Natural killer cell (primary cell): ENCODE results near the gene VPS72. TPM values are rescaled to one million over a fixed set of nuclear protein-coding genes. Genes with fewer than 3 reads are reported as not detected.

Experiments
- ATAC-seq, 3 donors: fragments of 150-1000 bp in 2 of 3; fragments of 200-7000 bp in 1 of 3; cut with Tn5 transposase; 1 replicate in 1 of 3; 2 replicates in 2 of 3; pipeline ENCODE4 v1.10.0; 2021; ENCODE audit warnings: mild to moderate bottlenecking in 2 of 3, moderate library complexity in 2 of 3
- DNase-seq, 2 donors: peaks; one replicate each; pipeline versions ENCODE4 v3.0.0 to v3.0.0-alpha.2; 2013 to 2021; ENCODE audit warnings: mixed read lengths in 1 of 2
- H3K27ac ChIP-seq: one replicate; pipeline ENCODE4 v1.5.1; 2013; ENCODE audit warnings: mild to moderate bottlenecking, low read length
- H3K27me3 ChIP-seq: one replicate; pipeline ENCODE4 v1.6.1; 2013; ENCODE audit warnings: low read length; ENCODE audit not compliant: control insufficient read depth, insufficient read depth
- H3K36me3 ChIP-seq: one replicate; pipeline ENCODE4 v1.6.1; 2013; ENCODE audit warnings: low read length; ENCODE audit not compliant: control insufficient read depth, insufficient read depth
- H3K4me1 ChIP-seq: one replicate; pipeline ENCODE4 v1.6.1; 2013; ENCODE audit warnings: low read length; ENCODE audit not compliant: control insufficient read depth, insufficient read depth
- H3K4me3 ChIP-seq: one replicate; pipeline ENCODE4 v1.5.1; 2013; ENCODE audit warnings: low read length
- H3K9me3 ChIP-seq: one replicate; pipeline ENCODE4 v1.6.1; 2013; ENCODE audit warnings: low read length; ENCODE audit not compliant: control insufficient read depth, insufficient read depth
- H3K27ac Mint-ChIP-seq, 2 donors: one replicate each; pipeline ENCODE4 v1.8.0; 2022; ENCODE audit warnings: mild to moderate bottlenecking in 2 of 2, mixed read lengths in 2 of 2, moderate library complexity in 1 of 2
- H3K27me3 Mint-ChIP-seq, 2 donors: one replicate each; pipeline ENCODE4 v1.8.0; 2022; ENCODE audit warnings: low read depth in 2 of 2, mixed read lengths in 2 of 2
- H3K36me3 Mint-ChIP-seq: one replicate; pipeline ENCODE4 v1.8.0; 2022; ENCODE audit warnings: mixed read lengths
- H3K4me1 Mint-ChIP-seq, 2 donors: one replicate each; pipeline ENCODE4 v1.8.0; 2022; ENCODE audit warnings: mixed read lengths in 2 of 2
- H3K4me3 Mint-ChIP-seq: one replicate; pipeline ENCODE4 v1.8.0; 2022; ENCODE audit warnings: mild to moderate bottlenecking, moderate library complexity, mixed read lengths
- H3K9me3 Mint-ChIP-seq, 2 donors: one replicate each; pipeline ENCODE4 v1.8.0; 2022; ENCODE audit warnings: mixed read lengths in 2 of 2
- CTCF ChIP-seq: fragments of 200-600 bp; IDR thresholded peaks from one replicate; pipeline ENCODE4 v1.8.0; 2022; ENCODE audit warnings: antibody characterized with exemption
- WGBS: methylation state at CpG from one replicate; pipeline ENCODE4 v1.1.7; 2013; ENCODE audit warnings: missing lambda C conversion rate; ENCODE audit not compliant: insufficient coverage; 5-methylcytosine and 5-hydroxymethylcytosine counted together
- intact Hi-C: fragments of 100-400 bp; cut with micrococcal nuclease; formaldehyde crosslinking; loops from one replicate; pipeline ENCODE4 v1.14.2; 2022
- total RNA-seq, 4 donors: library from RNA; stranded (reverse); fragments of 120-200 nt in 1 of 4; gene quantifications; one replicate each; pipeline versions ENCODE4 v1.2.3 to v1.2.4, GENCODE V29; 2013 to 2022

Gene VPS72
- total RNA-seq, 3 donors from 2014 or later (not counting 1 experiment from before 2014, with no cell fraction given) = 26.2 to 45.1 (median 44.8) TPM

- Histone ChIP-seq H3K9me3 (no peaks in the 10 kb centered on the region), H3K4me1 (no peaks in the 10 kb centered on the region), H3K27ac (no peak overlapping the region), H3K4me3 (no peak overlapping the region), H3K27me3 (no peaks in the 10 kb centered on the region), H3K36me3 (peaks cover 91% of the 10 kb centered on the region)
- WGBS = 88% methylated on average over 6 of the region's 6 CpGs
- ATAC-seq (no peak), DNase-seq (no peak)
- no peak overlapping the region for H3K27ac Mint-ChIP-seq
- H3K9me3 Mint-ChIP-seq = no peaks in the 10 kb centered on the region
- no peaks in the 10 kb centered on the region for H3K4me1 Mint-ChIP-seq
- no peaks in the 10 kb centered on the region for H3K27me3 Mint-ChIP-seq
- no peak overlapping the region for H3K4me3 Mint-ChIP-seq
- H3K36me3 Mint-ChIP-seq = peaks cover 46% of the 10 kb centered on the region
- TF ChIP-seq CTCF = no peak
- intact Hi-C loops = no loop called here
These were observed 45.2 kb upstream of the VPS72 start for GRCh38 chr1:151235235-151235634.

- no peaks in the 10 kb centered on the region for H3K36me3 Mint-ChIP-seq
- Histone ChIP-seq H3K9me3 (no peaks in the 10 kb centered on the region), H3K36me3 (peaks cover 10% of the 10 kb centered on the region), H3K4me1 (no peaks in the 10 kb centered on the region), H3K27me3 (no peaks in the 10 kb centered on the region), H3K27ac (no peak overlapping the region), H3K4me3 (no peak overlapping the region)
- no peak for ATAC-seq
- H3K9me3 Mint-ChIP-seq = no peaks in the 10 kb centered on the region
- no peak for TF ChIP-seq CTCF
- intact Hi-C loops = no loop called here
- DNase-seq = no peak
- H3K4me1 Mint-ChIP-seq = no peaks in the 10 kb centered on the region
- H3K27ac Mint-ChIP-seq = no peak overlapping the region
- no peaks in the 10 kb centered on the region for H3K27me3 Mint-ChIP-seq
- H3K4me3 Mint-ChIP-seq = no peak overlapping the region
- 97% methylated on average over 3 of the region's 4 CpGs for WGBS
These were observed 32.1 kb upstream of the VPS72 start for GRCh38 chr1:151222130-151222529.

- H3K4me1 ChIP-seq = no peaks in the 10 kb centered on the region
- no peaks in the 10 kb centered on the region for H3K9me3 Mint-ChIP-seq
- no peak for TF ChIP-seq CTCF
- no peak overlapping the region for H3K4me3 Mint-ChIP-seq
- no peaks in the 10 kb centered on the region for H3K27me3 Mint-ChIP-seq
- intact Hi-C loops = no loop called here
- DNase-seq (no peak), ATAC-seq (no peak)
- H3K36me3 Mint-ChIP-seq = no peaks in the 10 kb centered on the region
- no peaks in the 10 kb centered on the region for H3K9me3 ChIP-seq
- H3K36me3 ChIP-seq = peaks cover 10% of the 10 kb centered on the region
- peaks cover 0 to 2% of the 10 kb centered on the region in 2 donors for H3K4me1 Mint-ChIP-seq
- H3K4me3 ChIP-seq = no peak overlapping the region
- no CpG with 5 or more reads among the region's 1 CpG for WGBS
- no peak overlapping the region for H3K27ac ChIP-seq
- H3K27me3 ChIP-seq = no peaks in the 10 kb centered on the region
- no peak overlapping the region for H3K27ac Mint-ChIP-seq
These were observed 31.6 kb upstream of the VPS72 start for GRCh38 chr1:151221616-151222015.

- H3K36me3 ChIP-seq = peaks cover 4% of the 10 kb centered on the region
- ATAC-seq = no peak
These were observed 23.6 kb upstream of the VPS72 start for GRCh38 chr1:151213560-151213959.

More at GRCh38 chr1:151213560-151213959, 23.6 kb upstream of the VPS72 start:
- TF ChIP-seq CTCF = no peak
- 88% methylated on average over 1 of the region's 2 CpGs for WGBS
- H3K27me3 ChIP-seq = no peaks in the 10 kb centered on the region
- no peak overlapping the region for H3K4me3 ChIP-seq
- no peak for DNase-seq
- Mint-ChIP-seq H3K4me3 (no peak overlapping the region), H3K4me1 (peaks cover 15 to 19% of the 10 kb centered on the region in 2 donors), H3K36me3 (no peaks in the 10 kb centered on the region), H3K27me3 (no peaks in the 10 kb centered on the region), H3K27ac (peak overlapping the region in 1 of 2 donors; percentile 51), H3K9me3 (no peaks in the 10 kb centered on the region)
- intact Hi-C loops = no loop called here
- no peaks in the 10 kb centered on the region for H3K4me1 ChIP-seq
- H3K27ac ChIP-seq = no peak overlapping the region
- no peaks in the 10 kb centered on the region for H3K9me3 ChIP-seq
